HG03280 (cell line): ENCODE measurements around the gene ASB4.
A peak's percentile ranks its signal among the peaks of the same experiment; 100 is the strongest.

ENCODE experiments used
- ATAC-seq: cut with Tn5 transposase; IDR thresholded peaks from one replicate; pipeline ENCODE4 v1.9.1; 2021; ENCODE audit warnings: mild to moderate bottlenecking, moderate library complexity; ENCODE audit not compliant: unreplicated experiment

ASB4 gene

GRCh38 chr7:95525503-95525902 lies 39.8 kb downstream of the ASB4 start:
- no peak for ATAC-seq

GRCh38 chr7:95526128-95526738 lies 40.5 kb downstream of the ASB4 start:
- ATAC-seq: no peak

- peak; percentile 76 for ATAC-seq
Observed at GRCh38 chr7:95527033-95527775, 41.5 kb downstream of the ASB4 start.

GRCh38 chr7:95527776-95528250 lies 42.1 kb downstream of the ASB4 start:
- no peak for ATAC-seq

GRCh38 chr7:95529701-95530100 lies 44.0 kb downstream of the ASB4 start:
- ATAC-seq: no peak

GRCh38 chr7:95530881-95531280 lies 45.1 kb downstream of the ASB4 start:
- ATAC-seq: no peak

- no peak for ATAC-seq
Observed at GRCh38 chr7:95531605-95532219, 46.0 kb downstream of the ASB4 start.

GRCh38 chr7:95534796-95535195 lies 49.1 kb downstream of the ASB4 start:
- ATAC-seq: no peak

- no peak for ATAC-seq
Observed at GRCh38 chr7:95535662-95536061, 49.9 kb downstream of the ASB4 start.

GRCh38 chr7:95536656-95537311 lies 51.0 kb downstream of the ASB4 start:
- no peak for ATAC-seq

- ATAC-seq: no peak
Observed at GRCh38 chr7:95537468-95537867, 51.7 kb downstream of the ASB4 start.

GRCh38 chr7:95539426-95539825 lies 53.7 kb downstream of the ASB4 start:
- no peak for ATAC-seq

GRCh38 chr7:95540366-95540765 lies 54.6 kb downstream of the ASB4 start:
- no peak for ATAC-seq

GRCh38 chr7:95543312-95543711 lies 57.6 kb downstream of the ASB4 start:
- no peak for ATAC-seq

GRCh38 chr7:95544171-95544570 lies 58.4 kb downstream of the ASB4 start:
- no peak for ATAC-seq

- ATAC-seq: no peak
Observed at GRCh38 chr7:95545007-95545615, 59.4 kb downstream of the ASB4 start.

GRCh38 chr7:95545673-95546072 lies 59.9 kb downstream of the ASB4 start:
- ATAC-seq: no peak

GRCh38 chr7:95546647-95547046 lies 60.9 kb downstream of the ASB4 start:
- no peak for ATAC-seq

- ATAC-seq: no peak
Observed at GRCh38 chr7:95547361-95548348, 61.9 kb downstream of the ASB4 start.
